HG02870 (cell line): ENCODE results near the gene CYTH4.

Source experiments
- ATAC-seq: cut with Tn5 transposase; IDR thresholded peaks from one replicate; pipeline ENCODE4 v1.9.1; 2021; ENCODE audit warnings: mild to moderate bottlenecking, moderate library complexity; ENCODE audit not compliant: unreplicated experiment

CYTH4 gene

GRCh38 chr22:37343863-37344734 lies 61.8 kb downstream of the CYTH4 start:
- no peak for ATAC-seq

- no peak for ATAC-seq
Observed at GRCh38 chr22:37344735-37345449, 62.6 kb downstream of the CYTH4 start.

GRCh38 chr22:37345863-37346504 lies 63.7 kb downstream of the CYTH4 start:
- ATAC-seq, result no peak

GRCh38 chr22:37346505-37346895 lies 64.2 kb downstream of the CYTH4 start:
- no peak for ATAC-seq

GRCh38 chr22:37349043-37349814 lies 66.9 kb downstream of the CYTH4 start:
- ATAC-seq, result no peak

GRCh38 chr22:37351232-37351631 lies 68.9 kb downstream of the CYTH4 start:
- ATAC-seq, result no peak

GRCh38 chr22:37352481-37352880 lies 70.2 kb downstream of the CYTH4 start:
- ATAC-seq, result no peak

GRCh38 chr22:37353839-37354238 lies 71.5 kb downstream of the CYTH4 start:
- ATAC-seq, result no peak

GRCh38 chr22:37354261-37354660 lies 72.0 kb downstream of the CYTH4 start:
- no peak for ATAC-seq

- no peak for ATAC-seq
Observed at GRCh38 chr22:37354670-37355069, 72.4 kb downstream of the CYTH4 start.

GRCh38 chr22:37355174-37355573 lies 72.9 kb downstream of the CYTH4 start:
- no peak for ATAC-seq

GRCh38 chr22:37356922-37357321 lies 74.6 kb downstream of the CYTH4 start:
- no peak for ATAC-seq

- ATAC-seq, result no peak
Observed at GRCh38 chr22:37357446-37358075, 75.3 kb downstream of the CYTH4 start.

GRCh38 chr22:37358386-37358785 lies 76.1 kb downstream of the CYTH4 start:
- no peak for ATAC-seq

GRCh38 chr22:37358917-37359316 lies 76.6 kb downstream of the CYTH4 start:
- ATAC-seq, result no peak

GRCh38 chr22:37362621-37363020 lies 80.3 kb downstream of the CYTH4 start:
- ATAC-seq, result no peak

- no peak for ATAC-seq
Observed at GRCh38 chr22:37363261-37363992, 81.1 kb downstream of the CYTH4 start.
